Right renal cortex interstitium (tissue), 3 donors: ENCODE measurements around the gene PIGU. TPM values are rescaled to one million over a fixed set of nuclear protein-coding genes. Genes with fewer than 3 reads are reported as not detected.

Experiments used
- DNase-seq, 3 donors: peaks; one replicate each; pipeline ENCODE4 v3.0.0-alpha.2; 2013; ENCODE audit warnings: low read depth in 3 of 3, low spot score in 2 of 3
- polyA plus RNA-seq, 3 donors: library from polyadenylated mRNA; unstranded; fragments of 120-200 nt; gene quantifications; one replicate each; pipeline ENCODE4 v1.2.1, GENCODE V29; 2013; ENCODE audit not compliant: insufficient read length in 3 of 3

The PIGU gene
- polyA plus RNA-seq, 3 donors: 46.7 to 51.0 (median 49.6) TPM

- no peak for DNase-seq
Measured at GRCh38 chr20:34579979-34580940, 96.6 kb downstream of the PIGU start.

- DNase-seq: peak in 1 of 3 donors; percentile 19
Measured at GRCh38 chr20:34579191-34579978, 97.5 kb downstream of the PIGU start.

GRCh38 chr20:34578521-34578920 is 98.4 kb downstream of the PIGU start:
- no peak for DNase-seq

GRCh38 chr20:34578025-34578424 is 98.9 kb downstream of the PIGU start:
- no peak for DNase-seq

DNA sequence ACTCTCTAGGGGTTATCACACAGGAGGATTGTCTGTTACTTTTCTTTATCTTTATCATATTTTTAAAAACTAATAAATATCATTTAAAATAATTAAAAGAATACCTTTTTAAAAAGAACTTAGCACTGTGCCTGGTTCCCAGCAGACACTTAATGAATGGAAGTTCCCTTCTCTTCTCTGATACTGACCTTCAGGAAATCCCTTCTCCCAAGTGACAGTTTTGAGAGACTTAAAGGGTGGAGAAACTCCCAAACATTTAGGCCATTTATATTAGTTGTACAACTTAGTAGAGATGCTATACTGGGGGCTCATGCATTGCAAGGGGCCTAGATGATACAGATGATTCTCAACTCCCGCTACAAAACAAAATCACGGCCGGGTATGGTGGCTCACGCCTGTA is 99.8 kb downstream of the PIGU start:
- no peak for DNase-seq

DNA sequence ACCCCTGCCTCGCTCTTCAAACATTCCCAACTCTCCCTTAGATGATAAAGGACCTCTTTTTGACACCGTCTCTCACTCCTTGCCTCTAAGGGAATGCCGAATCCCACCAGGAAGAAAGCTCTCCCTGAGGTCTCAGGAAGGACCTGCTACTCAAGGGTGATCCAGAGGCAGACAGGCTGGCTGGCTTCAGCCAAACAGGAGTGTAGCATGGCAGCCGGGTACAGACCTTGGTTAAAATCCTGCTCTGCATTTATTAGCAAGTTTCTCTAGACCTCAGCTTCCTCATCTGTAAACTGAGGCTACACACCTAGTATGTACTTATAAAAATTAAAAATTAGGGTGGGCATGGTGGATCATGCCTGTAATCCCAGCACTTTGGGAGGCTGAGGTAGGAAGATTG is 101.1 kb downstream of the PIGU start:
- DNase-seq: no peak

GRCh38 chr20:34575271-34575670 is 101.6 kb downstream of the PIGU start:
- DNase-seq: no peak

- no peak for DNase-seq
Measured at GRCh38 chr20:34574861-34575260, 102.0 kb downstream of the PIGU start.

- no peak for DNase-seq
Measured at GRCh38 chr20:34574426-34574825, 102.5 kb downstream of the PIGU start.

GRCh38 chr20:34573541-34574300 is 103.2 kb downstream of the PIGU start:
- no peak for DNase-seq

DNA sequence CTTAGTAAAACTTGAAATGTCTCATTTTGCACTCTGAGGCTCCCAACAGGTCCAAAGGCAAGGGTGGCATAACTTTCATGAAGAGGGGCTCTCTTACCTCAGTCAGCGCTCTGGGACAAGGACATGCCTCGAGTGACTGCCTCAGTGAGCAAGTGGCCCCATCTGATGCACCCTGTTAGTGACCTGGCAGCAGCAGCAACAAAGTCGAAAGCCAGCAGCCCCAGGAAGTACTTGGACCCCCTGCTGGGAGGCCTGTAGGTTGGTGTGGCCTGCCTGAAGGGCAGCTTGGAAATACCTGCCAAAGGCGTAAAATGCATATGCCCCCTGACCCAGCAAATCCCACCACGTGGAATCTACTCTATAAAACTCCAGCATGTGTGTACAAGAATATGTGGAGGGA is 105.1 kb downstream of the PIGU start:
- no peak for DNase-seq

- DNase-seq: no peak
Measured at GRCh38 chr20:34570859-34571306, 106.0 kb downstream of the PIGU start.

- DNase-seq: no peak
Measured at GRCh38 chr20:34569598-34569997, 107.3 kb downstream of the PIGU start.

GRCh38 chr20:34567892-34568865 is 108.7 kb downstream of the PIGU start:
- no peak for DNase-seq

- no peak for DNase-seq
Measured at GRCh38 chr20:34566978-34567891, 109.7 kb downstream of the PIGU start.

DNA sequence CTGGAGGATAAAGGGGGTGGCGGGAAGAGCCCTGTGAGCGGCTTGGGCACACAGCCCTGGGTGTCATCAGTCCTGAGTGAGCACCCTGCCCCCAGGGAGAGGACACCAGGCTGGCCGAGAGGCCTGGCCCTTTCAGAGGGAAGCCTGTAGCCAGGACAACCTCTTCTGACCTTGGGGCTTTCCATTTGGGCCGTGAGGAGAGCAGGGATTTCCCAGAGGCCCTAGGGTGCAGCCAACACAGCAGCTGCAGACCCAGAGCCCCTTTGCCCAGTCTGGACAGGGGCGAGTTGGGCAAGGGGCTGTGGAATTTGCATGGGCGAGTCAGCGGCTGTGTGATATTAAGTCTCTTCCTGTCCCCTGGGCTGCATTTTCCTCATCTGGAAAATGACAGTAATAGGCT is 112.1 kb downstream of the PIGU start:
- DNase-seq: no peak

DNA sequence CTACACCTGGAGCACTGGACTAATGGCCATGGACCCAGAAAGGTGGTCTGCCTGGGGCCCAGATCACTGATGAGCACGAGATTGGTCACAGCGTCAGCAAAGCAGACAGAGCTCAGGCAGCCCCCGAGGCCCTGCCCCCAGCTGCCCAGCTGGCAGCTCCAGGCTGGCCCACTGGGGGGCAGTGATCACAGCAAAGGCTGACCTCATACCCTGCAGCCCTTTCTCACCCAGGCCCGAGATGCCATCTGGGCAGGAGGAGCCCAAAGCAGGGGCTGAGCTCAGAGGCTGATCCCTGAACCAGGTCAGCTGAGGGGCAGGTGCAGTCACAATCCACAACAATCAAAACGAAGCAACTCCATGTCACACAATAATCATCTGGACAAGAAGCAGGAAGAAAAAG is 114.3 kb downstream of the PIGU start:
- DNase-seq: no peak

GRCh38 chr20:34561661-34562060 is 115.2 kb downstream of the PIGU start:
- no peak for DNase-seq

DNA sequence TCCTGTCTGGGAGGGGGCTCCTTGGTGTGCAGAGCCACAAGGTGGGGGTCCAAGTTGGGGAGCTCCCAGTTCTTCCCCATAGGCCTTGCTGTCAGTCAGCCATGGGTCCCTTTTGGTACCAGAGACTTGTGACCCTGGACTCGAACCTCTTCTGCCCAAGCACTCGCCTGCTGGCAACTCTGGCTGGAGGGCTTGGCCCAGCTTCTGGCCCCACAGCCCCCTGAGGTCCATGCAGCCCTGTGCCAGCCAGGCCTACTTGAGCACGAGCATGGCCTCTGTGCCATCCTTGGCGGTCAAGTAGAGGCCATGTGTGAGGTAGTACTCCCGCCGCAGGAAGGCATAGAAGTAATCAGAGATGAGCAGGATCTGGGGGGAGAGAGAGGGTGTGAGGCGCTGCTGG is 116.3 kb downstream of the PIGU start:
- no peak for DNase-seq
